Measurements from ENCODE around the gene CASZ1. TPM values are rescaled to one million over a fixed set of nuclear protein-coding genes. Genes with fewer than 3 reads are reported as not detected.

The CASZ1 gene
- total RNA-seq, 1 experiment from 2014 or later = 3.9 TPM

DNA sequence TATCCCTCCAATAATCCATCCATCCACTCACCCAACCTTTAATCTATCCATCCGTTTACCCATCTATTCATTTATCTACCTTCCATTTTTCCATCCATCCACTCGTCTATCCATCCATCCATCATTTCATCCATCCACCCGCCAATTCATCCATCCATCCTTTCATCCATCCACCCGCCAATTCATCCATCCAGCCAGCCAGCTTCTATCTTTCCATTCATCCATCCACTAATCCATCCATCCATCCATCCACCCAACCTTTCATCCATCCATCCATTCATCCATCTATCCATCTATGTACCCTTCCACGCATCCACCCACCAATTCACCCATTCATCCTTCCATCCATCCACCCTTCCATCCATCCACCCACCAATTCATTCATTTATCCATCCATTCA lies 10.5 kb upstream of the CASZ1 start:
- no peak overlapping the region for H3T11ph ChIP-seq (ENCODE audit: low read length)
- peaks cover 20% of the 10 kb centered on the region for H3K27me3 Mint-ChIP-seq (ENCODE audit: low read depth)

More for the DNA sequence above, 10.5 kb upstream of the CASZ1 start:
- no peaks in the 10 kb centered on the region for H3K79me2 ChIP-seq (ENCODE audit: insufficient read depth, low read length)
- peaks cover 5 to 26% of the 10 kb centered on the region in 2 experiments for H3K4me1 Mint-ChIP-seq
- no peaks in the 10 kb centered on the region for H4K20me1 ChIP-seq (ENCODE audit: control insufficient read depth, insufficient read depth, insufficient read length)
- H3K79me1 ChIP-seq (ENCODE audit: insufficient read depth, low read depth, low read length, poor library complexity, severe bottlenecking) = no peaks in the 10 kb centered on the region
- H3K14ac ChIP-seq (ENCODE audit: insufficient read depth, low read length) = no peak overlapping the region
- 100% methylated on average over 3 of the region's 5 CpGs for WGBS (ENCODE audit: extremely low coverage, insufficient read length, low lambda C conversion rate)
- H2BK120ac ChIP-seq (ENCODE audit: low read depth, low read length, poor library complexity, severe bottlenecking) = no peak overlapping the region
- H3K27ac Mint-ChIP-seq = no peak overlapping the region
- H3K4ac ChIP-seq (ENCODE audit: low read depth, low read length) = no peak overlapping the region
- H3K27ac ChIP-seq (ENCODE audit: insufficient read length, low read depth, low read length) = no peak overlapping the region
- no peaks in the 10 kb centered on the region for H3K4me1 ChIP-seq (ENCODE audit: insufficient read depth, low read length)
- no peaks in the 10 kb centered on the region for H3K27me3 ChIP-seq (ENCODE audit: insufficient read depth, low read length)
- no peaks in the 10 kb centered on the region for H3K9me3 ChIP-seq (ENCODE audit: control insufficient read depth, low read depth, low read length)
- H3K4me3 Mint-ChIP-seq = no peak overlapping the region
- no peak overlapping the region for H3K9ac ChIP-seq (ENCODE audit: extremely low read depth, insufficient read length, low read length)
- H3K9me3 Mint-ChIP-seq = no peaks in the 10 kb centered on the region; a peak in 1 of 5 replicates
- H2BK15ac ChIP-seq (ENCODE audit: low read depth, low read length) = no peak overlapping the region
- no peak for DNase-seq
- H3K4me2 ChIP-seq (ENCODE audit: insufficient read depth, insufficient read length, low read length) = no peak overlapping the region
- H2BK12ac ChIP-seq (ENCODE audit: insufficient read length, low read depth, low read length) = no peak overlapping the region
- H4K91ac ChIP-seq (ENCODE audit: insufficient read length, low read depth, low read length) = no peak overlapping the region
- no peaks in the 10 kb centered on the region for H3K23me2 ChIP-seq (ENCODE audit: insufficient read length, low read depth, low read length, poor library complexity, severe bottlenecking)
- H2AK5ac ChIP-seq (ENCODE audit: insufficient read length, low read length) = no peak overlapping the region
- no peak overlapping the region for H4K5ac ChIP-seq (ENCODE audit: insufficient read length, low read depth, low read length)
- H2BK20ac ChIP-seq (ENCODE audit: low read depth, low read length, poor library complexity, severe bottlenecking) = no peak overlapping the region
- no peak overlapping the region for H3K56ac ChIP-seq (ENCODE audit: insufficient read length, low read depth, low read length)
- H2BK5ac ChIP-seq (ENCODE audit: insufficient read length, low read length) = no peak overlapping the region
- no peak overlapping the region for H3K18ac ChIP-seq (ENCODE audit: insufficient read length, low read depth, low read length)
- H2AFZ ChIP-seq (ENCODE audit: low read length) = no peak overlapping the region
- no peak overlapping the region for H4K8ac ChIP-seq (replicated peaks; ENCODE audit: insufficient read length, low read depth, low read length)
- no peak for TF ChIP-seq CTCF (conservative IDR thresholded peaks at IDR 0.05)
- H3K23ac ChIP-seq (ENCODE audit: insufficient read length, low read depth, low read length) = no peak overlapping the region
- no peaks in the 10 kb centered on the region for H3K36me3 Mint-ChIP-seq (ENCODE audit: insufficient read depth in 1 of 3, low read depth in 3 of 3)

Data from H9 (cell line).